NOMO-1 treated with dmso at 0.1 percent for 144 hours (cell line): ENCODE measurements around the gene EHD4.

Source experiments
- DNase-seq: peaks from one replicate; lab custom pipeline; 2025; ENCODE audit not compliant: unreplicated experiment; lab: John Stamatoyannopoulos, UW

Gene EHD4

GRCh38 chr15:41937568-41937923 is 34.8 kb downstream of the EHD4 start:
- DNase-seq, result no peak

GRCh38 chr15:41936649-41937567 is 35.4 kb downstream of the EHD4 start:
- DNase-seq, result no peak

DNA sequence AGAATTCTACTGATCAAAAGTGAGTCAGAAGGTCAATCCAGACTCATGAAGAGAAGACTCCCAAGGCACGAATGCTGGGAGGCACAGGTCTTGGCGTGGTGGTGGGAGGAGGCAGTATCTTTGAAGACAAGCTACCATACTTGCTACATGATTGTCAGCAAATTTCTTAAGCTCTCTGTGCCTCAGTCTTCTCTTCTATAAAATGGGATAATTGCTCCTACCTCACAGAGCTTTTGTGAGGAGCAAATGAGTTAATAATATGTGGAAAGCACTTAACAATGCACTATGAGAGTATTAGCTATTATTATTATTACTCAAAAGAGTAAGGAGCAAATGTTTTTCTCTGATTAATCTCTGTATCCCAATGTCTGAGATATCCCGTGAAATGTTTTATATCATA is 36.2 kb downstream of the EHD4 start:
- no peak for DNase-seq

DNA sequence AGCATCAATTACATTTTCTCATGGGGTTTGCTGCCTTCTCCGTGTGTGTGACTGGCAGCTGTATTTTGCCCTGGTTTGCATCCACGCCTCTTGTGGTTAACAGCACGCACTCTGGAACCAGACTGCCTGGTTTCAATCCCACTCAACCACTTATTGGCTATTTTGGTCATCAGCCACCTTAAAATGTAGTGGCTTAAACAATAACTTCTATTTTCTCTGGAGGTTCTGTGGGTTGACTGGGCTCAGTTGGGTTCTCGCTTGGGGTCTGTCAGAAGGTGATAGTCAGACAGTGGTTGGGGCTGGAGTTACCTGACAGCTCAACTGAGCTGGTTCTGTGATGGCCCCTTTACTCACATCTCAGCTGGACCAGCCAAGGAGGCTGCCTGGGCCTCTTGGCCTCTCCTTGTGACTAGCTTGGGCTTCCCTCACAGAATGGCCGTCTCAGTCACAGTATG is 36.8 kb downstream of the EHD4 start:
- no peak for DNase-seq

- no peak for DNase-seq
These were observed 37.5 kb downstream of the EHD4 start for GRCh38 chr15:41934843-41935242.

DNA sequence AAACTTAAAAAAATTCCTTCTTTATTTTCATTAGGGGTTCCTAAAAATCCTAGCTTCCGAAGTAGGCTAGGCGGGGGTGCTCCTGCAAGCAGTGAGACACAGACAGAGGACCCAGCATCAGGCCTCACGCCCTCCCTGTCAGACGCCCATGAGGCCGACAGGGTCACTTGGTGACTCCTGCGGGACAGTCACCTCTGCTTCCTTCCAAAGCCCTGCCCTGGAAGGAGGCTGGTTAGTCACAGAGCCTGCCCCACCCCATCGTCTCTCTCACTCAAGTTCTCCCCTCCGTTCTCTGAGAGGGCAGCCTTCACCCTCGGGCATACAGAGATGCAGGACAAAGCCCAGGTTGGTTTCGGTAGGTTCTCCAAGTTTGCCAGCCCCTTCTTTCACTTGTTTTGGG is 38.6 kb downstream of the EHD4 start:
- no peak for DNase-seq

DNA sequence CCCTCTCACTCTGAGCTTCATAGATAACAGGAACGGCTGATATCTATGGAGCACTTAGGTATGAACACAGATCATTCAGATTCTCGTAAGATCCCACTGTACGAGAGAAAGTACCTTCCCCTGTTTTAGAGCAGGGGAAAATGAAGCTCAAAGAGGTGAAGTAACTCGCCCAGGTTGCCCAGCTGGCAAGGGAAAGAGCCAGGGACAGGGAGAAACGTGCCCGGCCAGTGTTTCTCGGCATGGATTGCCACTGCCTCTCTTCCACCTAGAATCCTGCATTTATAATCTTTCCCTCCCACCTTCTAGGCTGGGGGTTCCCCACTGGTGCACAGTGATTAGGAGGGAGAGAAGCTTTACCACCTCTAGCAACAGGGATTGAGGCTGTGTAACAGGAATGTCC is 39.0 kb downstream of the EHD4 start:
- no peak for DNase-seq

- DNase-seq, result no peak
These were observed 39.7 kb downstream of the EHD4 start for GRCh38 chr15:41932511-41933289.

DNA sequence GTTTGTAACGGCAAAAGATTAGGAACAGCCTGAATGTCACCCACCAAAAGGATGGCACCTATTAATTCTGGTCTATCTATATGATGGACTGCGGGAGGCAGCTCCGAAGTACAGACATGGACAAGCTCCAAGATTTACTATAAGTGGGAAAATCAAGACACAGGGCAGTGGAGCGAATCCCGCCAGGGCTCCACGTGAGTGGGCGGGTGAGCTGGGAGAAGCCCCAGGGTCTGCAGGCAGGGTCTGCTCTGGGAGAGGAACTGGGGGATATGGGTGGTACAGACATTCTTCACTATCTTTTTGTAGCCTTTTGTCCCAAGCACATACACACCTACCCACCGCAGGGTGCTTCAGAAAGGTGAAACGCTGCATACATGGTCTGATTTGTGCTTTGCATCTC is 40.3 kb downstream of the EHD4 start:
- no peak for DNase-seq

DNA sequence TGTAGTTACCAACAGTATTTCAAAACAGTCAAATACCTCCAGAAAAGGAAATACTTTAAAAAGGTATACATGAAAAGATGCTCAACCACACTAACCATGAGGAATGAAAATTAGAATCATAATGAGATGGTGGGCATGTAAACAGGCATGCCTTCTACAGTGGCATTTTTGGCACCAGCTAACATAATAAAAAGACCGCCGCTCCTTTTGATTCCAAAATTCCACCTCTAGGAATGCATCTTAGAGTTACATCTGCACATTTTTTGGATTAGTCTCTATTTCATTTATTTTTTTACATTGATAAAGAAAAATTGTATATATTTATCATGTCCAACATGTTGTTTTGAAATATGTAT is 41.5 kb downstream of the EHD4 start:
- DNase-seq, result no peak

GRCh38 chr15:41930221-41930866 is 42.0 kb downstream of the EHD4 start:
- peak; percentile 48 for DNase-seq

- DNase-seq, result no peak
These were observed 43.4 kb downstream of the EHD4 start for GRCh38 chr15:41928637-41929620.

DNA sequence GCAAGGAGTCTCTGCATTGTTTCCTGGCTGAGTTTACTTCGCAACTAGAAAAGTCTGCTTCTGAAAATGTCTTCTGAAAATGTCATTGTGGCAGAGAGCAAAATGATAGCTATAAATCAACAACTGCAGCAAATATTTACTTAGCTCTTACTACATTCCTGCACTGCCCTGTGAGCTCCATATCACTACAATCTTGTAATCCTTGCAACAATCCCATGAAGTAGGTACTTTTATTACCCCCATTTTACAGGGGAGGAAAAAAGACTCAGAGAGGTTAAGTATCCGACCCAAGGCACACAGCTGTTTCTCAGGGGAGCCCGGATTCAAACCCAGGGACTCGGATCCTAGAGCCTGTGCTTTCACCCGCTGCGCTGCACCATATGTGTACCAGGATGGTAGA is 44.3 kb downstream of the EHD4 start:
- no peak for DNase-seq

GRCh38 chr15:41927536-41927935 is 44.8 kb downstream of the EHD4 start:
- peak; percentile 43 for DNase-seq

DNA sequence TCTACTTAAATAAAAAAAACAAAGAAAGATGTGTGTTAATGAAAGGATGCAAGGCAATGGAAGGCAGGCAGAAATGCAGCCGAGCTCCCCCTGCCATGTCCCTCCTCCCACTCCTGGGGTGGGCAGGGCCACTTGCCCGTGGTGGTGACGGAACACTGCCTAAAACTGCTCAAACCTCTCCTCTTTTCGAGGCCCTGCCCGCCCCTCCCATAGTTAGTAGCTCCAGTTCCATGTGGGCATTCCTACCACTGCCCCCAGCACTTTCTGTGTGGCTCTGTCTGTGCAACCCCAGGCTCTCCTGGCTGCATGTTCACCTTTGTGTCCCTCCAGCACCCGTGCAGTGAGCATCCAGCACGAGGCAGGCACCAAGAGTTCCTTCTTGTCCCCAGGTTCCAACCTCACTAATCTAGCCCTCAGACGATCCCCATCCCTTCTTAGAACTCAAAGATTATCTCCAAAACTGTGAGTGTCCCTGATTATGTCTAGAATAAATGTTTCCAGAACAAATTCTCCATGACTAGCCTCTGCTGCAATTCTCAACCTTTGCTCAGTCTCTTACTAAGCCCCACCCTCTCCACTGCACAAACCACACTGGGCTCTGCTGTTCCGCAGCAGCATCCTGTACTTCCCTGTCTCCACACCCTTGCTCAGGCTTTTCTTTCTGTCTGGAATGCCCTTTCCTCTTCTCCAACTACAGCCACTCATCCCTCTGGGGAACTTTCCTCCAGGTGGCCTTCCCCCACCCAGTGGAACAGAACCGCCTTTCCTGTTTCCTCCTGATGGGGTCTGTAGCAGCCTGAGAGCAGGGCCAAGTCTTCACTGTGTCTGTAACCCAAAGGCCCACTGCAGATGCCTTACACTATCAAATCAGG is 45.9 kb downstream of the EHD4 start:
- DNase-seq, result no peak

GRCh38 chr15:41925086-41925608 is 47.2 kb downstream of the EHD4 start:
- no peak for DNase-seq

DNA sequence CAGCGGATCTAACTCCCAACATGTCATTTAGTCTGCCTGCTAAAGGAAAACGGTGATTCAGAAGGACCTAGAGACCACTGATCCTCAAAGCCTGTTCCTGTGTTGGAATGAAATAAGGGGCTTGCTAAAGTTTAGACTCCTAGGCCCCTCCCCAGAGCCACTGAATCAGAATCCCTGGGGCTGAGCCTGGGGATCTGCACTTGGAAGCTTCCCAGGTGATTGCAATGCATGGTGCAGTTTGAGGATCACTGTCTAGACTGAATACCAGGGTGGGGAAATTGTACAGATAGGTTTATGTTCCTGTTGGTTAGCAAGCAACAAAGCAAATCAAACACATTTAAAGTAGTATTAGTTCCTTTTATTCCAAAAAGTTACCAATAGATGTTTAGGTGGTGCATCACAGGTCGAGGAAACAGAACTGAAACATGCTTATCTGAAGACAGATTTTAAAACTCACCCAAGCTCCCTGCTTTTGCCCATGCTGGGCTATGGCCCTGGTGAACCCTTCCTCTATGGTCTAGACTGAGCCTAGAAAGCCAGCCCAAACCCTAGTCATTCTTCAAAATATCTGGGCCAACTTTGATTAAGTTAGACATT is 48.9 kb downstream of the EHD4 start:
- no peak for DNase-seq

DNA sequence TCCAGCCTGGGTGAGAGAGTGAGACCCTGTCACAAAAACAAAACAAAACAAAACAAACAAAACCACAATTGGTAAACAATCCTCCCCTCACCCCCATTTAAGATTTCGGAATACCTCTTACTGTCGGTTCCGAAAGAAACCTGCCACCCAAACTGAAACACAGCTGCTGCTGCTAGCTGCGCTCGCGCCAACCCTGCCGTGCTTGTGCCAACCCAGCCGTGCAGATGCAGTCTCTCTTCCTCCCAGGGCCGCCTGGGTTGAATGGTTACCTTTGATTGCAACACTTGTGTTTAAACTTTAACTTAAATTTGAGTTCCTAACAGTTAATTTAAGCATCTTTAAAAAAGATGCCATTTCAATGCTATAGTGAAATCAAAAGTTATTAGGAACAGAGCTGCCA is 50.0 kb downstream of the EHD4 start:
- no peak for DNase-seq

GRCh38 chr15:41921639-41922038 is 50.7 kb downstream of the EHD4 start:
- DNase-seq, result no peak
